GM21515 (cell line): ENCODE data around the gene CALCR.
A peak's percentile ranks its signal among the peaks of the same experiment; 100 is the strongest.

ENCODE experiments used
- ATAC-seq: cut with Tn5 transposase; IDR thresholded peaks from one replicate; pipeline ENCODE4 v1.9.1; 2021; ENCODE audit not compliant: unreplicated experiment

The CALCR gene

GRCh38 chr7:93453262-93453661, 121.3 kb downstream of the CALCR start:
- no peak for ATAC-seq

GRCh38 chr7:93448176-93448575, 126.3 kb downstream of the CALCR start:
- ATAC-seq, result no peak

DNA sequence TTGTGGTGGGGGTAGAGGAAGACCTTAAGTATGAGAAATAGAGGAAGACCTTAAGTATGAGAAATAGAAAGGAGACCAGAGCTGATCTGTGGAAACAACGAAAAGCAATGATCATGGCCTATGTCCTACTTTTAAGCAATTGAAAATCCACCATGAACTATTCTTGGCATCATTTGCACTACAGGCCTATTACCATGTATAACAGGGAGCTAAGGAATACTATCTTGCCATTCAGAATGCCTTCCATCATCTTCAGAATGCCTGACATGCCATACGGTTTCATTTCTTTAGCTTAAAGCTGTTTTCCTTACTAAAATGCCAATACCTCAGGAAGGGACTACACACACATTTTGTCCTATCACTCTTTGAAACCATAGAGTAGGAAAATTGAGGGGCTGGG, 127.0 kb downstream of the CALCR start:
- ATAC-seq, result no peak

- ATAC-seq, result peak; percentile 70
Observed at GRCh38 chr7:93442478-93443224, 131.9 kb downstream of the CALCR start.

- no peak for ATAC-seq
Observed at GRCh38 chr7:93435791-93436190, 138.7 kb downstream of the CALCR start.

DNA sequence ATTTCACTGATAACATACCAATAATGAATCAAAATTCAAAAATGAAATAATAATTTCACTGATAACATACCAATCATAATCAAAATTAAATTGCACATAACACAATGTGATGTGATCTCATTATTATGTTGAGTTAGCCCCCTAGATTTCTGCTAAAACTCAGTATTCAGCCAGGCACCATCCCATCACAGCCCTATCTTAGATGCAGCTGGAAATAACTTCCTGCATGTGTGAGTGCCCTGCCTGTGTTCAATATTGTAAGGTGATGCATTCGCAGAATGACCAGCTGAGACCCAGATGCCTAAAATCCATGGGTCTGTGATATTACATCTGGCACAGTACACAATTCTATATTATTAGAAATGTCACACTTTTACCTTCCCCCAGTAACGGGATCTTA, 142.4 kb downstream of the CALCR start:
- ATAC-seq, result no peak

GRCh38 chr7:93430917-93431588, 143.5 kb downstream of the CALCR start:
- no peak for ATAC-seq

DNA sequence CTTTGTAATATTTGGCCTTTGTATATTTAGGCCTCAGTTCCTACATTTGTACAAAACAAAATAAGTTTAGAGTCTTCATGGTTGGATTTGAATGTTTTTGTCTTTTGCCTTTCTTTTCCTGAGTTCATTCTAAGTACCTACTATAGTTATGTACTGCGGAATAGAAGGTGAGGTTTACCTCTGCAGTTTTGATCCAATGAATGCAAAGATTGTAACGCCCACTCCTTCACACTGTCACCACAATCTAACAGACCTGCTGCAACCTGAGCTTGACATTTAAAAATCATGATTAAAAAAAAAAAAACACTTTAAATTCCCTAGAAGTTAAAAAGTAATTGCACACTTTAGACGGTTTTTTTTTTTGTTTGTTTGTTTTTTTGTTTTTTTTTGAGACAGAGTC, 145.0 kb downstream of the CALCR start:
- ATAC-seq, result no peak

- no peak for ATAC-seq
Observed at GRCh38 chr7:93427107-93427506, 147.4 kb downstream of the CALCR start.

DNA sequence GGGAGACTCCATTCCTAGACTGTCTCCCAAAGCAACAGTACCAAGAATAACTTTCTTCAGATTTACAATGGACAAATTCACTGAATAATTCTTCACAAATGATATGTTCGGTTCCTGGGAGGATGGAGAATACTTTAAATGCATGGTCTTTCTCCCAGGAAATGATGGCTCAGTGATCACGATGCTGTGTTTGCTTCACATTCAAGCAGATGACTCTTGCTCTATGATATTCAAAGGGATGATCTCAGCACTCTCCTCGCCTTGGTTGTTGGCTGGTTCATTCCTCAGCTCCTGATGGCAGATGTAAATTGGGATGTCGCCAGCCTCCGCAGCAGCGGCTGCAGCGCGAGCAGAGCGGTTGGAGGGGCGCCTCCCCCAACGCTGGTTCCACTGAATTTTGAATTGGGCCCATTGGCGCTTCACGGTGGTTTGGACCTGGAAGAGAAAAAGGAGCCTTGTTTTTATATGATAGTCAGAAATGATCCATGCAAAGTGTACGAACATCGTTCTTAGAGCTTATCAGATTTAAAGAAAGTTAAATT, 148.3 kb downstream of the CALCR start:
- no peak for ATAC-seq

- ATAC-seq, result no peak
Observed at GRCh38 chr7:93414574-93414973, 159.9 kb downstream of the CALCR start.

DNA sequence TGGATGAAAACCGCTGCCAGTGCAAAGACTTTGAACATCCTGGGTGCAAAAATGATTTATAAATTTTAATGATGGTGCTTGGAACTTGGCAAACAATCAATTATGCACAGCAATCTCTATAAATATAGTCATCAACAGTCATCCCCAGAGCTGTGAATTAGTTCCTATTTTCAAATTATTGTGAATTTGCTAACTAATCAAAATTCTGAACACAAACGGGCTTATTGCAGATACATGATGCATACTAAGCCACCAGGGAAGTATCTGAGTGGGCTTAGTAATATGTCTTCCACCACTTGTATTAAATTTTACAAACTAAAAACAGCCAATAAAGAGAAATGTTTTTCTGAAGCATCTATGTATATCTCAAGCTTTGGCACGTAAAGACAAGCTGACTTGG, 165.2 kb downstream of the CALCR start:
- ATAC-seq, result no peak

DNA sequence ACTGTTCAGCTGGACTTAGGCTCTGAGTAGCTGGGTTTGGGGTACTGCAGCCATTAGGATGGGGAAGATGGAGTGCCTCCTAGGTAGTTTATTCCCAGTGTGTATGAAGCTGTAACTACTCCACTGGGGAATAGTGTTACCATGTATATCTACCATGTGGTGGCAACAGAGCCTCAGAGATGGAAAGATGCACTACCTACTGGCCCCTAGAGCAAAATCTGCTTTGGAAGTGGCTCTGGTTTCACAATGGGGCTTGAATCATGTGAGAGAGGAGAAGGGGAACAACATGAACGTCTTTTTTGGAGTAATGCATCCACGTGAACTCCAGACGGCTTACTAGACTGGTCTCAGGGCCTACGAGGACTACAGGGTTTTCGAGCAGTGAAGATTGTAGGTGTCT, 167.3 kb downstream of the CALCR start:
- no peak for ATAC-seq

DNA sequence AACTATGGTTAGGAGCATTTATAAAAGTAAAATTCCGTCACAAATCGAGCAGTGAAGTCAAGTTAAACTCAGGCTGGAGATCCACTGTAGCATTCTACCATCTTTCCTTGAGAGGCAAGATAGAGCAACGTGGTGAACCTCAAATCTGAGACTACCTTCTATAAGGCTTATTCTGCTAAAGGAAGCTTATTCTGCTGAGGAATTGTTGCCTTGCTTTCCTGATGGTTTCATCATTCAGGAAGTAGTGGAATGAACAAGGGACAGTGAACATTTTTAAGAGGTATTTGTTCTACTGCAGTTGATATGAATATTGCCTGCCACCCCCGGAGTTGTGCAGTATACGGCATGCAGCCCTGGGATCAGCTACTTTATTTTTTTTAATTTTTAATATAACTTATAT, 171.6 kb downstream of the CALCR start:
- ATAC-seq, result no peak

DNA sequence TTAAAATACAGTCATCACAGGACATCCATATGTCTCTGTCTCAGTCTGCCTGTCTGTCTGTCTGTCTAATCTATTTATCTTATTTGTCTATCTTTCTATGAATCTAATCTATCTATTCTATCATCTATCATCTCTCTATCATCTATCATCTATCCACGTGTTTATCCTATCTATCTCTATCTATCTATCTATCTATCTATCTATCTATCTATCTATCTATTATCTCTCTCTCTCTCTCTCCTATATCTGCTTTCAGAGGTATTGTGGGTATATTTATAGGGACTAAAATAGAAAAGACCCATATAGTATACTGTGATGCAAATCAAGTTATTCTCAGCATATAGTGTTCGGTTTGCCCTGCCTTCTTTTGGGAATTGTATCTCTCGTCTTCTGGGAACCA, 174.9 kb downstream of the CALCR start:
- no peak for ATAC-seq

DNA sequence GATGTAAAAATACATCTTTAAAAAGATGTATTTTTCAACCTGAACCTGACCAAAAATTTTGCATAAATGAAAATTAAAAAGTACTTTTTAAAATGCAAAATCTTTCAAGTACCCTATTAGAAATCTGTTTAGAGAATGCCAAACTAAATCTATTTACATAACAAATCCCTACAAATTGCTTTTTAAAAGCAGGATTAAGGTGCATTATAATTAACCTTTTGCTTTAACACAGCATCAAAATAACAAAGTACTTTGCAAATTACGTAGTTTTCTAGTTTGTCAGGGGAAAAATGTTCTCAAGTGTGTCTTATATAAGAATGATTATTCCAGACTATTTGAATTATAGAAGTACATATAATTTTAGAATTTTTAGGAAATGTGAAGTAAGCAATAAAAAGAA, 181.5 kb downstream of the CALCR start:
- no peak for ATAC-seq

- no peak for ATAC-seq
Observed at GRCh38 chr7:93390660-93391059, 183.9 kb downstream of the CALCR start.

DNA sequence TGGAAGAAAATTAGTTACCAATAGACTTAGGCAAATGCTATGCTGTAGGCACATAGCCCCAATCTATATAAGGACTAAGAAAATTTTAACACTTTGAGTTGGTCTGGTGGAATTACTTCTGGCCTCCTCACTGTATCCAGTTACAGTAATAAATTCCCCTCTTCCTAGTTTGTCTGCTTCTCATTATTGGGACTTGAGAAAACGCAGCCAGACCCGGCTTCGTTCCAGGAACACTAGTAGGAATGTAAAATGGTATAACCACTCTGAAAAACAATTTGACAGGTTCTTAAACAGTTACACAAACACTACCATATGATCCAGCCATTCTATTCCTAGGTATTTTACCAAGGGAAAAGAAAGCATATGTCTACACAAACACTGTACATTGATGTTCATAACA, 192.2 kb downstream of the CALCR start:
- ATAC-seq, result no peak

DNA sequence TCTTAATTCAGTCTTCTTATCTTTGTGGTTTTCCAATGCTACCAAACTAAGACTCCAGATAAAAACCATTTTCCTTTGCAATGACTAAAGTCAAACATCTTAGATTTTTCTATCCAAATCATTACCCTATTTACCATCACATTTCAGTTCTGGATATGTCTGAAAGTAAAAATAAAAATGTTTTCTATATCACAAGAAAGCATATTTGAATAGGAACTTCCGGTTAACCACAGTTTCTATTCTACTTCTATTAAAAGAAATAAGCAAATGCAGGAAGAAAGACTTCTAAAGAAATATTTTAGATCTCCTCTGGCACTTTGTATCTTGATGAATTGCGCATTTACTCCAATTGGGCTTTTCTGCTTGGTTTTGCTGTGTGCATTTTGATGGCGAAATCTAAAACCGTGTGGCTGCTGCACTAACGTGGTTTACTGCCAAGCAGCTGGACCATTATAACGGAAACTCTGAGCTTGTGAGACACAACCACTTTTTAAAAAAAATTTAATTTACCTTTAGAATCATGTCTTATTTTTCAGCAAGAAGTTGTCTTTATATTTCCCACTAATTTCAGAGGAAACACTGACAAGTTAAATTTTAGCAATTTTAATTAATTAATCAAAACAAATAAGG, 196.3 kb downstream of the CALCR start:
- peak; percentile 48 for ATAC-seq

DNA sequence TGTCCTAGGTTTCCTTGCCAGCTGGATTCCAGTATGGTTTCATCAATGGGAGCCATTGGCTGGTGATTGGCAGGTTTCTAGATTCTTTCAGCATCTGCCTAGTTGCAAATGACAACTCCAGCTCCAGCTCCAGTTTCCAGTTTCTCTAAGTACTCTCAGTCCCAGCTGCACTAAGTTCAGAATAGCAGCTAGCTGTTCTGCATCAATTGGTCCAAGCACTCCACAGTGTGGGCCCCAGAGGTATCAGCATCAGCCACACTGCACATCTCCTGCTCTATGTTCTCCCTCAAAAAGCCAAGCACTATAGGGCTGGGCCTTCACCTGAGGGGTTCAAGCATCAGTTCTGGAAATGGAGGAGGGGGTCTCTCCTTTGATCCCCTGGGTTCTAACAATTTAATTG, 198.9 kb downstream of the CALCR start:
- ATAC-seq, result no peak
